Loucy (cell line): ENCODE results near the gene XPNPEP3.

Experiments
- H2AFZ ChIP-seq: fragments of 200-600 bp; sonication (generic); 2 replicates; pipeline ENCODE4 v1.6.0; 2016; ENCODE audit warnings: antibody characterized with exemption, mild to moderate bottlenecking, low read length, moderate library complexity
- H3F3A ChIP-seq: fragments of 200-600 bp; 2 replicates; pipeline ENCODE4 v1.6.0; 2016; ENCODE audit warnings: antibody characterized with exemption, low read depth, mild to moderate bottlenecking
- H3K27me3 ChIP-seq: fragments of 200-600 bp; sonication (generic); 2 replicates; pipeline ENCODE4 v1.6.1; 2014; ENCODE audit warnings: low read length, mild to moderate bottlenecking; ENCODE audit not compliant: insufficient read depth, poor library complexity, severe bottlenecking
- H3K36me3 ChIP-seq: fragments of 200-600 bp; sonication (generic); 2 replicates; pipeline ENCODE4 v1.6.1; 2016; ENCODE audit warnings: low read length; ENCODE audit not compliant: insufficient read depth
- H3K4me1 ChIP-seq: fragments of 200-600 bp; sonication (generic); 2 replicates; pipeline ENCODE4 v1.5.1; 2014; ENCODE audit warnings: low read length, mild to moderate bottlenecking; ENCODE audit not compliant: insufficient read depth, poor library complexity, severe bottlenecking
- H3K4me2 ChIP-seq: fragments of 200-600 bp; sonication (generic); 2 replicates; pipeline ENCODE4 v1.6.0; 2014; ENCODE audit warnings: antibody characterized with exemption, low read length, low read depth, mild to moderate bottlenecking; ENCODE audit not compliant: poor library complexity, severe bottlenecking
- H3K4me3 ChIP-seq: fragments of 200-600 bp; sonication (generic); 2 replicates; pipeline ENCODE4 v1.5.1; 2014; ENCODE audit warnings: low read length, mild to moderate bottlenecking, mixed read lengths; ENCODE audit not compliant: poor library complexity, severe bottlenecking
- H3K79me2 ChIP-seq: fragments of 200-600 bp; sonication (generic); 2 replicates; pipeline ENCODE4 v1.6.1; 2014; ENCODE audit warnings: low read length; ENCODE audit not compliant: insufficient read depth
- H3K9ac ChIP-seq: fragments of 200-600 bp; sonication (generic); 2 replicates; pipeline ENCODE4 v1.6.0; 2014; ENCODE audit warnings: mild to moderate bottlenecking, low read depth, low read length, moderate library complexity; ENCODE audit not compliant: poor library complexity, severe bottlenecking
- H3K9me2 ChIP-seq: fragments of 200-600 bp; sonication (generic); replicated peaks from 2 replicates; pipeline ENCODE4 v1.6.1; 2016; ENCODE audit warnings: low read depth, low read length, mixed read lengths
- H3K9me3 ChIP-seq: fragments of 200-600 bp; sonication (generic); 2 replicates; pipeline ENCODE4 v1.6.1; 2014; ENCODE audit warnings: mild to moderate bottlenecking, antibody characterized with exemption, low read length, low read depth; ENCODE audit not compliant: insufficient read depth
- H4K20me1 ChIP-seq: fragments of 200-600 bp; sonication (generic); 2 replicates; pipeline ENCODE4 v1.6.0; 2014; ENCODE audit warnings: antibody characterized with exemption, low read length, mild to moderate bottlenecking; ENCODE audit not compliant: insufficient read depth, poor library complexity, severe bottlenecking
- EZH2phosphoT487 ChIP-seq: fragments of 200-600 bp; IDR thresholded peaks from 2 replicates; pipeline ENCODE4 v1.6.1; 2018; ENCODE audit warnings: antibody characterized with exemption, mild to moderate bottlenecking, moderate library complexity, borderline replicate concordance
- TF ChIP-seq, protein P1 (sequence below): fragments of 200-600 bp; sonication (generic); conservative IDR thresholded peaks from 2 replicates; pipeline ENCODE4 v1.5.1; 2014; ENCODE audit warnings: mild to moderate bottlenecking, antibody characterized with exemption, low read length

Gene XPNPEP3

DNA sequence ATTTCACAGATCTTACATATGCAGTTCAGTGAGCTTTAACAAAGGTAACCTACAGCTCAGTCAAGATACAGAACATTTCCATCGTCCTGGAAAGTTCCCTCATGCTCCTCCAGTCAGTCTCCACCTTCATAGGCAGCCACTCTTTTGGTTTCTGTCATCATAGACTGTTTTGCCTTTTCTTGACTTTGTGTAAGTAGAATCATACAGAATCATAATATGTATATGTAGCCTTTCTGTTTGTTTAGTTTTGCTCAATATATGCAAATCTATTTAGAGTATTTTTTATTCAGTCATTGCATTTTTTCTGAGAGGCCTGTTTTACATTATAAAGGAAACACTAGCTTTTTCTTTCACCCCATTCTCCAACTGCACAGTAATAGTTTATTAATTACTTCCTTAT is 20.0 kb downstream of the XPNPEP3 start:
- Histone ChIP-seq H3K4me3 (no peak overlapping the region), H3F3A (no peaks in the 10 kb centered on the region), H3K79me2 (no peaks in the 10 kb centered on the region), H2AFZ (no peak overlapping the region), H3K9me3 (no peaks in the 10 kb centered on the region), H3K36me3 (peaks cover 1% of the 10 kb centered on the region; the same call in 1 of the 2 replicates), H3K9ac (no peak overlapping the region), H3K4me2 (no peak overlapping the region), H3K27me3 (no peaks in the 10 kb centered on the region), H3K4me1 (no peaks in the 10 kb centered on the region), H3K9me2 (no peaks in the 10 kb centered on the region), H4K20me1 (no peaks in the 10 kb centered on the region)
- TF ChIP-seq, protein P1, sequence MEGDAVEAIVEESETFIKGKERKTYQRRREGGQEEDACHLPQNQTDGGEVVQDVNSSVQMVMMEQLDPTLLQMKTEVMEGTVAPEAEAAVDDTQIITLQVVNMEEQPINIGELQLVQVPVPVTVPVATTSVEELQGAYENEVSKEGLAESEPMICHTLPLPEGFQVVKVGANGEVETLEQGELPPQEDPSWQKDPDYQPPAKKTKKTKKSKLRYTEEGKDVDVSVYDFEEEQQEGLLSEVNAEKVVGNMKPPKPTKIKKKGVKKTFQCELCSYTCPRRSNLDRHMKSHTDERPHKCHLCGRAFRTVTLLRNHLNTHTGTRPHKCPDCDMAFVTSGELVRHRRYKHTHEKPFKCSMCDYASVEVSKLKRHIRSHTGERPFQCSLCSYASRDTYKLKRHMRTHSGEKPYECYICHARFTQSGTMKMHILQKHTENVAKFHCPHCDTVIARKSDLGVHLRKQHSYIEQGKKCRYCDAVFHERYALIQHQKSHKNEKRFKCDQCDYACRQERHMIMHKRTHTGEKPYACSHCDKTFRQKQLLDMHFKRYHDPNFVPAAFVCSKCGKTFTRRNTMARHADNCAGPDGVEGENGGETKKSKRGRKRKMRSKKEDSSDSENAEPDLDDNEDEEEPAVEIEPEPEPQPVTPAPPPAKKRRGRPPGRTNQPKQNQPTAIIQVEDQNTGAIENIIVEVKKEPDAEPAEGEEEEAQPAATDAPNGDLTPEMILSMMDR = no peak

DNA sequence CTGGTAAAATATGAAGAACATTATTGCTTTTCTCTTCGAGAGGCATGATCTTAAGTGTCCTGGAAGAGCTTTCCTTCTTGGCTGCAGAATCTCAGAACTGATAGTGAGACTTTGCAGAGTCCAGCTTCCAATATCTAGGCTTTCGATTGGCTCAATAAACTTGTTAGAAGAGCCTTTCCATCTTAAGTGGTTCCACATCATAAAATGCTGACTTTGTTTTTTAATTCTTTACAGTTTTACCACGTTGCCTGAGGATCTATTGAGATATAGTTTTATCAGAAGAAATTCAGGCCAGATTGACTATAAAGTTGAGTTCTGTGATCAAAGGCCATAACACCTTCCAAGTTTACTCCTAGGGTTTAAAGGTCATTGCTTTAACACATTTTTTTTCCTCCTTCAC is 20.5 kb downstream of the XPNPEP3 start:
- no peak overlapping the region for H2AFZ ChIP-seq
- no peaks in the 10 kb centered on the region for H3K27me3 ChIP-seq
- H3K9ac ChIP-seq = no peak overlapping the region
- H3K4me1 ChIP-seq = no peaks in the 10 kb centered on the region
- H3K79me2 ChIP-seq = no peaks in the 10 kb centered on the region
- no peaks in the 10 kb centered on the region for H3K9me2 ChIP-seq
- no peak for TF ChIP-seq EZH2phosphoT487
- TF ChIP-seq, protein P1 = no peak
- no peaks in the 10 kb centered on the region for H4K20me1 ChIP-seq
- no peak overlapping the region for H3K4me3 ChIP-seq
- H3K4me2 ChIP-seq = no peak overlapping the region
- H3F3A ChIP-seq = no peaks in the 10 kb centered on the region
- no peaks in the 10 kb centered on the region for H3K9me3 ChIP-seq
- peaks cover 6% of the 10 kb centered on the region; the same call in 1 of the 2 replicates for H3K36me3 ChIP-seq

DNA sequence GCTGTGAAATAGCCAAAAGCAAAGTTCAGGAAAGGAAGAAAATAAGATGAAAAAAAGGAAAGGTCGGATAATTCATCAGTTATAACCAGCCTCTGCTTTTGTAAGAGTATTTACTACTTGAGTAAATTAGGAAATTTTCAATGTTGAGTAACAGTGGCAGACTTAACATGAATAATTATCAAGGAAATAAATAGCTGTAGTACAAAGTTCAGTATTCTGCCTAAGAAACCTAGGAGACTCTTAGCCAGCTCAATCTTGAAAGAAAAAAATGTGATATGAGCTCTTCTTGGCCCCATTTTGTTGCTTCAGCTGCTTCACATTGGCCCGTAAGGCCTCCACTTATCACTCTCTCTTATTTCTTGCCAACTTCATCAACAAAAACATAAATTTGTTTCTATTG is 22.0 kb downstream of the XPNPEP3 start:
- Histone ChIP-seq H2AFZ (no peak overlapping the region), H4K20me1 (no peaks in the 10 kb centered on the region), H3K9me3 (no peaks in the 10 kb centered on the region), H3K9ac (no peak overlapping the region), H3K36me3 (peaks cover 15% of the 10 kb centered on the region; the same call in 1 of the 2 replicates), H3F3A (no peaks in the 10 kb centered on the region), H3K79me2 (no peaks in the 10 kb centered on the region), H3K4me2 (no peak overlapping the region), H3K27me3 (no peaks in the 10 kb centered on the region), H3K4me1 (no peaks in the 10 kb centered on the region), H3K9me2 (no peaks in the 10 kb centered on the region), H3K4me3 (no peak overlapping the region)
- TF ChIP-seq, protein P1 = no peak
- no peak for TF ChIP-seq EZH2phosphoT487
